ENCODE results near the gene LCE1F.

Gene LCE1F, protein sequence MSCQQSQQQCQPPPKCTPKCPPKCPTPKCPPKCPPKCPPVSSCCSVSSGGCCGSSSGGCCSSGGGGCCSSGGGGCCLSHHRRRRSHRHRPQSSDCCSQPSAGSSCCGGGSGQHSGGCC

DNA sequence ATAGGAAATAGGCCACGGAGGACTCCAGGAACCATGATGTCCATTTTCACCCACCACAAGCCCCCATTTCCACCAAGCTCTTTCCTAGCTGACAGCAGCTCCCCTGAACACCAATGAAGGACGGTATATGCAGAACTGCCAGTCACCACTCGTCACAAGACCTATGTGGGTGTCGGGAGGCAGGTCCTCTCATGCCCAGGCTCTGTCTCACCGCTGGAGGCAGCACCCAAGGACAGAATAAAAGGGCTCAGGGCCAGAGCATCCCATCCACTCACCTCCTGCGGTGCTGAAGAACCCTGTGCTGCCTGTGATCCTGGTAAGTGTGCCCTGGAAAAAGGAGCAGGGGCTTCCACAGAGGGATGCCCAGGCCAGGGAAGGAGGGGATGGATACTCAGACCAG, at the start of gene LCE1F:
LCE1F (plus strand) TSS at position 266 of the 400 bp plus-strand sequence. CDS start 1,232 bp downstream, outside the sequence.
- no peak for DNase-seq

DNA sequence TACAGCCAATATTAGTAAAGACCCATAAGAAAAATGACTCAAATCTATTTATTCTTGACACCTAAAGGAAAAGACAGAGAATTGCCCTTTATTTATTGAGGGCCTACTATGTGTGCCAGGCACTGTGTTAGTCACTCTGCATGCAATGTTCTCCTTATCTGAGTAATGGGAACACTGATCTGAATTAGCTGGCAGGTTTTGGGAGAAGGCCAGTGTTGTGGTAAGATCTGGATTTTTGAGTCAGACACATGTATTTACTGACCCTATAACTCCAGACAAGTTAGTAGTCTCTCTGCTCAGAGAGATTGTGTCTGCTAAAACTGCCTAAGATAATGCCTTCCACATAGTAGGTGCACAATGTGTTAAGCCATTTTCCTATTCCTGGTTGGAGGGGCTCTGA, 49.7 kb upstream of the LCE1F start:
- DNase-seq: no peak

DNA sequence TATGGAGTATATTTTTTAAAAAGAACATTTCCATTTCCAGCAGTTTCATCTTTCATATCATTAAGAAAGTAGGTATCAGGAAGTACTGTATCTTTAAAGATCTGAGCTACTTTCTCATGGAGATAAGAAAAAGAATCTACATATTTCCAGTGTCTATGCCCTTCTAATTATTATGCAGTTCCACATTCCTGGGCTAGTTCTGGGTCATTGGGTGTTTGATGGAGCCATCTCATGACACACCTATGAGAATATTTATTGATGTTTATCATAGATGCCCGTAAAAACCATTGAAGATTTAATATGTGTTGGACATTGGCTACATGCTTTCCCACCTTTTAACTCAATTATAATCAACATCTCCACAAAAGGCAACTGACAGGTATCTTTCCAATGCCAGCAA, 46.0 kb upstream of the LCE1F start:
- DNase-seq: no peak

DNA sequence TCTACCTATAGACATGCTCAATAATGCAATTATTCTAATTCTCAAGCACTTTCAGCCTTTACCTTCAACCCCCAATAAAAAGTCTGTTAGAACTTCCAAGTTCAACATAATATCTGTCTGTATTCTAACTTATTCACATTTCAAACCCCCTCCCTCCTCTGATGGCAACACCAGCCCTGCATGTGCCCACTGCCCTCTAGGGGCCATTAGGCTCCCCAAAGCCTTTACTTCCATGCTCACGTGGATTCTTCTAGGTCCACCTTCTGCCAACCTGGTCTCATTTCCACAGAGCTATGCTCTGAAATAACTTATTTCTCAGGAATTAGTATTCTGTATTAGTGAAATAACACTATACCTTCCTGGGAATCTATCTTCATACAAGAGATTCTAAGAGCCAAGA, 39.3 kb upstream of the LCE1F start:
- no peak for DNase-seq

DNA sequence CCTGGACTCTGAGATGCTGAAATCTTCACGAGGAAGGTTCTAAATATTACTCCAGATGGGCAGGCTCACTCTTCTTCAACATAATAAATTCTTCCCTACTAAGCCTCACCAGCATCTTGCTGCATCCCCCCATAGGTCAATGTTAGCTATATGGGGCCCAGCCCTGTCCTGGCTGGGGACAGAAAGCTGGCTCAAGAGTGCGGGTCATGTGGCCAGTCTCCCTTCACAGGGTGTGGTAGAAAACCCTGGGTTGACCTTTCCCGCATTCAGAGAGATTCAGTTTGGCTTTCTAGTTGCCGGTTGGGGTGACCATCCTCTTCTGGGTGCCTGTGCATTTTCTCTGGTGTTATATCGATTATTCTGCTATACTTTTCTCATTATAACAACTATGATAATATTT, 36.9 kb upstream of the LCE1F start:
- no peak for DNase-seq

DNA sequence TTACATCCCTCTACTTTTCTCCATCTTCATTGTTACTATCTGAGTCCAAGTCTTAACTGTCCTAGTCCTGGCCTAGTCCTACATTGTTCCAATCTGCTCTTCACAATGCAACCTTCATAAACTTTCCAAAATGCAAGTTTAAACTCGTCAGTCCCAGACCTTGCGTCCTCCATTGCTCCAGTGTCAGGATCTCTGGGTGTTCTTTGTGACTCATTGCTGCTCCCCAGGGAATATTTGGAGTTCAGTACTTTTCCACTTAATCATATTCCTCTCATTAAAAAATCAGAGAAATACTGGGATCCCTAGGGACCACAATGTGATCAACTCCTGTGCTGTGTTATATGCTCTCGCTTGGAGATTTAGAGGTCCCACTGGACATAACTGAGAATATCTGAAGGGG, 35.1 kb upstream of the LCE1F start:
- DNase-seq: no peak

DNA sequence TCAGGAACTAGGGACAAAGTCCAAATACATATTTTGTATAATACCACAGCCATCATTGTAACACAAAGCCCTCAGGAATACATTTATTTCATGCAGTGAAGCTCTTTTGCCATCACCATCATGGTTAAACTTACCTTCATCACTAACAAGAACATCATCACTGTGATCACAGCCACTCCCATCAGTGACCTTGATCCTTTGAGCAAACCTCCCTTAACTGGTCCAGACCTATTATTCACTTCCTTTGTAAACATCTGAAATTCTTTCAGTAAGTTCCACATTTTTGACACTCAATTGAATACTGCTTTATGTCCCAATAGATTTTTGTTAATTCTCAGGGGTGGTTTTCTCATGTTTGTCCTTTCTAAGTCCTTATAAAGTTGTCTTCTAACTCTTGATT, 33.3 kb upstream of the LCE1F start:
- no peak for DNase-seq

DNA sequence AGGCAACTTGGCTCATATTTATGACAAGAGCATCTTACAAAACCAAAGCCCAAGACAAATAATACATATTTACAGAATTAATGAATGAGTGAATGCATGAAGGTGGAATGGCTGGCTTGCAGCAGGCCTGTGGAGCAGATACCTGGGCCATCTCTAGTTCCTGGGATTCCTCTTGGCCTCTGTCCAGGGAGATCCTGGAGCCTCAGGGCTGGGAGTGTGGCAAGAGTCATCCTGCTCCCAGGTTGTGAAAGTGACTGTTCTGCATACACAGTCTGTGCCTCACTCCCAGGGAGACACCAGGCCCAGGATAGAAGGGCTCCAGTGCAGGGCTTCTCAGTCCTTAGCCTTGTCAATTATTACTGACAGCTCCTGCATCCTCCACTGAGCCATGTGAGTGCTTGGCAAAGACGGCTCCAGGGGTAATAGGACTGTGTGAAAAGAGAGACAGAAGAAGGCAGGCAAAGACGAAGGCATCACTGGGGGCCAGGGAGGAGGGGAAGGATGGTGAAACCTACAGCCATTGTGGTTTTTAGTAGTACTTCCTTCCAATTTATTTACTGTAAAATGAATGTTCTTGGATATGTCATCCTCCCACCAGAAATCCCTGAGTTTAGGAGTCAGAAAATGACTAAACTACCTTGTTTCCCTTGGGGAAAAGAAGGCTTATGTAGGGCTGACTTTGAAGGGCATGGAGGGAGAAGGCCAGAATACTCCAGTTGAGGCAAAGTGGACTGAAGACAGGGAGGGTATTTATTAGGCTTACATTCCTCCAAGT, 31.4 kb upstream of the LCE1F start:
- peak; percentile 24 for DNase-seq

DNA sequence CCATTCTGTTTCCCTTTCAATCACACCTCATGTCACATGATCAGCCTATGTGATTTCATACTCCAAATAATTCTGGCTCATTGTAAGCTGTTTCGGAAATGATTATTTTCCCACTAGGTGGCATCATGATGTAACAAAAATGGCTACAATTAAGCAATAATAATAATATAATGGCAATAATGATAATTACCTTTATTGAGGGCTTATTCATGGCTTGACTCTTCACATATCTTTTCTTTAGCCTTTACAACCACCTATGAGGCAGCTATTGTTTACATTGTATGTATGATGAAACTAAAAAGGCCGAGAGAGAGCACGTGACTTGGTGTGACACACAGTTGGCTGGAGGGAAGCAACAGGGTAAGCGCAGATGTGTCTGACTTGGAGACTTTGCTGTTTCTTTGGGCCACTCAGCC, 29.6 kb upstream of the LCE1F start:
- DNase-seq: no peak

DNA sequence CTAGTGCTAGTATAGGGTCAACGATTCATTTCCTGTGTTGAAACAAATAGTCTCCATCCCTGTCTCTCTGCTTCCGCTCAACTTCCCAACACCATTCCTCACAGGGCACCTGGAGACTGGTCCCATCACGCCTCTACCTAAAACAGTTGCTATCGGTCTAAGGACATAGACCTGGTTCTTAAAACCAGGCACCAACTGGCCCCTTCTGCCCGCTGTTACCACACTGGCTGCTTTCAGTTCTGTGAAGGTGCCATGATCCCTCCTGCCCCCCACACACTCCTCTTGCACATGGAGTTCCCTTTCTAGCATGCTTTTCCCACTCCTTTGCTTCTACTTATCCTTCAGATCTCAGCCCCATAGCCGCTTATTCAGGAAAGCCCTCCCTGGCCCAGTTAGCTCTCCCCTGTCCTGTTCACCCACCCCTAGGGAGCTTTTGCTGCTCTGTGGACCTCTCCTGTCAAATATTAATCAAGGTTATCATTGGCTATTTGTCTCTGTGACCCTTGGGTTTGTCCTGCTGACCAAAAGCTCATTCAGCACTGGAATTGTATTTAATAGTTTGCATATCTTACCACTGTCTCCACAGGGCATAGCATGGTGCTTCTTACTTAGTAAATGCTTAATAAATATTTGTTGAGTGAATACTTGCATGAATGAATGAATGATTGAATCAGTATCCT, 29.0 kb upstream of the LCE1F start:
- no peak for DNase-seq

DNA sequence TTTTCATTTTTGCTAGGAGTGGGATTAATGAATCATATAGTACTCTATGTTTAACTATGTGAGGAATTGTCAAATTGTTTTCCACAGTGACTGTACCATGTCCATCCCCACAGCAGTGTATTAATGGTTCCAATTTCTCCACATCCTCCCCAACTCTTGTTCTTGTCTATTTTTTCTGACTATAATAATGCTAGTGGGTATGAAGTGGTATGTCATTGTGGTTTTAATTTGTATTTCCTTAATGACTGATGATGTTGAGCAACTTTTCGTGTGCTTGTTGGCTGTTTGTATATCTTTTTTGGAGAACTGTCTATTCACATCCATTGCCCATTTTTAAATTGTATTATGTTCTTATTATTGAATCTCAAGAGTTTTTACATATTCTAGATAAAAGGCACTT, 27.1 kb upstream of the LCE1F start:
- no peak for DNase-seq

DNA sequence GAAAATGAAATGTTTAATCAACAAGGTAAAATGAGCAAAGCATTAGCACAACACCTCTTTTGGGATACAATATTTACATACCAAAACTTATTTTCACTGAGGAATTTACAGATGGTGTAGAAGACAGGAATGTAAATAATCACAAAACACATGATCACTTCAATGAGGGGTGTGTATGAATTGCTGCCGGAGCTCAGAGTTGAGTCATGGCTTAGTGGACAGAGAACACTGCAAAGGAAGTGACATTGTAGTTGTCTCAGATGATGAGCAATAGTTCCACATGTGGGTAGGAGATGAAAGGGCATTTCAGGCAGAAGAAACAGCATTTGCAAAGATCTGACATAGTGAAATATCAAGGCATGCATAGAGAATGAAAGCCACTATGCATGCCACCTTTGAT, 22.7 kb upstream of the LCE1F start:
- peak; percentile 54 for DNase-seq

DNA sequence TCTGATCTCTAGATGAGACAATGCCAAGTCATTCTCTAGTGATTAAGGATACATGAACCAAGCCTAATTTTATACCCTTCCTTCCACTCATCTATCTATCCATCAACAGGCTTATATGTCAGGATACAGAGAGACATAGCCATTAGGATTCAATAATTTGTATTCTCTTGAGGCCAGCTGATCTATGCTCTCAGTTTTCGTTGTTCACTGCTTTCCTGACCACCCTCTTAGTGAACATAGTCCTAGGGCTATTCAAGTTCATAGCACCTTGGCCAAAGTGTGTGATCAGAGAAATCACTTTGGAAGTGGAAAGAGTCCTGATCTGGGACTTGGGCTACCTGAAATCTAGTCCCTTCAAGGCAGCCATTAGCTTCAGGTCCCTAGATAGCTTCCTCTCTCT, 21.4 kb upstream of the LCE1F start:
- DNase-seq: no peak

DNA sequence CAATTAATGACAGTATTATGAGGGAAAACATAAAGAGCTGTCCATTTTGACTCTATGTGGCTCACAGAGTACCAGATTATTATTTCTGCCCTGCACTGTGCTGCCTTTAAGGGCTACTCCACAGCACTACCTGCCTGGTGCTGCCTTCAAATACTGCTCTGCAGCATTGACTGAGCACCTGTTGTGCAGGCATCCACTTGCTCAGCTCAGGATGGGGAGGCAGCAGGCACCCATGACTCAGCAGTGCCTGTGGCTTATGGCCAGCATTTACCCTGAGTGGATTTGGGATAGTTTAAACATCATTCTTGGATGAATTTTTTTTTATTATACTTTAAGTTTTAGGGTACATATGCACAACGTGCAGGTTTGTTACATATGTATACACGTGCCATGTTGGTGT, 18.1 kb upstream of the LCE1F start:
- no peak for DNase-seq

DNA sequence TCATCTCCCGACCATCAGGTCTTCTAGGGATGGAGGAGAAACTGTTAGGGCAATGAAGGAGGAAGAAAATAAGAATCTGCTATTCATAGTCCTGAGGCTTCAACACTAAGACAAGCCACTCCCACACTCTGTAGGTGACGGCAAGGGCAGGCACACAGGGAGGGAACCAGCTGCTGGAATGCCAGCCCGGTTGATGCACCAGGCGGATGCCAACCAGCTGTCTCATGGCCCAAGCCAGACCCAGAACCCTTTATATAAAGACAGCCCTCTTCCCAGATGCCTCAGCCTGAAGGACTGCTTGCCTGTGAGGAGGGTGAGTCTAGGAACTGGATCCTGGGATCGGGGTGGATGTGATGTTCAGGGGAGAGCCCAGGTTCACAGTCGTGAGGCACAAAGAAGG, 17.2 kb upstream of the LCE1F start, which contains the start of gene KPRP:
KPRP (plus strand) TSS at position 279 of the 400 bp plus-strand sequence. CDS start 1,564 bp downstream, outside the sequence.
- no peak for DNase-seq

DNA sequence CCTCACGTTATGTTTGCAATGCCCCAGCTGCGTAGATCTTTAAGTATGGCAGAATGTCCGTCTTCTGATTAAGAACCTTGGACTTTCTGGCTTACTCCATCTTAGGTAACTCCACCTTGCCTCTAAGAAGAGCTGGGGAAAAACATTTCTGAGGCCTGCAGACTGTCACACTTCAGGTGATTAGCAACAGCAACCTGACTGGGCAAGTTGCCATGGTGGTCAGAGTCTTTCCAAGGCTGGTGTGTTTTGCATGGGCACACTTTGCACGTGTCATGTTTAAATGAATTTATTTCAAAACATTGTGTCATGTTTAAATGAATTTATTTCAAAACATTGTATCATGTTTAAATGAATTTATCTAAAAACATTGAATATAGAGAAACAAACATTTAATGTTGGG, 16.3 kb upstream of the LCE1F start:
- no peak for DNase-seq

DNA sequence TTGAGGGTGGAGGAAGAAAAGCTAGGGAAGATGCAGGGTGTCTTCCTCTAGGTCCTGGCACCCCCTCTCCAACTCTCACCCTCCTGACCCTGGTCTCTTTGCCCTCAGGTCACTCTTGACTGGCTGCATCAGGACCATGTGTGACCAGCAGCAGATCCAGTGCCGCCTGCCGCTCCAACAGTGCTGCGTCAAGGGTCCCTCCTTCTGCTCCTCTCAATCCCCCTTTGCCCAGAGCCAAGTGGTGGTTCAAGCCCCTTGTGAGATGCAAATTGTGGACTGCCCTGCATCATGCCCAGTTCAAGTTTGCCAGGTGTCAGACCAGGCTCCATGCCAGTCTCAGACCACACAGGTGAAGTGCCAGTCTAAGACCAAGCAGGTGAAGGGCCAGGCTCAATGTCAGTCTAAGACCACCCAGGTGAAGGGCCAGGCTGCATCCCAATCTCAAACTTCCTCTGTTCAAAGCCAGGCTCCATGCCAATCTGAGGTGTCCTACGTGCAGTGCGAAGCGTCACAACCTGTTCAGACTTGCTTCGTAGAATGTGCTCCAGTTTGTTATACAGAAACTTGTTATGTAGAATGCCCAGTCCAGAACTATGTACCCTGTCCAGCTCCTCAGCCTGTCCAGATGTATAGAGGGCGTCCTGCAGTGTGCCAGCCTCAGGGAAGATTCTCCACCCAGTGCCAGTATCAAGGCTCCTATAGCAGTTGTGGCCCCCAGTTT, 15.3 kb upstream of the LCE1F start:
- DNase-seq: no peak

DNA sequence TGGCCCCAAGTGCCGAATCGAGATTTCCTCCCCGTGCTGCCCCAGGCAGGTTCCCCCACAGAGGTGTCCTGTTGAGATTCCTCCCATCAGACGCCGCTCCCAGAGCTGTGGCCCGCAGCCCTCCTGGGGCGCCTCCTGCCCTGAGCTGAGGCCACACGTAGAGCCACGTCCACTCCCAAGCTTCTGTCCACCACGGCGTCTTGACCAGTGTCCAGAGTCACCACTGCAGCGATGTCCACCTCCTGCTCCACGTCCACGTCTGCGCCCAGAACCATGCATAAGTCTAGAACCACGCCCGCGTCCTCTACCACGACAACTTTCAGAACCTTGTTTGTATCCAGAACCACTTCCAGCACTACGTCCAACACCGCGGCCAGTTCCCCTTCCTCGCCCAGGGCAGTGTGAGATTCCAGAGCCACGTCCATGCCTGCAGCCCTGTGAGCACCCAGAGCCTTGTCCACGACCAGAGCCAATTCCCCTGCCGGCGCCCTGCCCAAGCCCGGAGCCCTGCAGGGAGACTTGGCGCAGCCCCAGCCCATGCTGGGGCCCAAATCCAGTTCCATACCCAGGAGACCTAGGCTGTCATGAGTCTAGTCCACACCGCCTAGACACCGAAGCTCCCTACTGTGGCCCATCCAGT, 14.3 kb upstream of the LCE1F start:
- no peak for DNase-seq

DNA sequence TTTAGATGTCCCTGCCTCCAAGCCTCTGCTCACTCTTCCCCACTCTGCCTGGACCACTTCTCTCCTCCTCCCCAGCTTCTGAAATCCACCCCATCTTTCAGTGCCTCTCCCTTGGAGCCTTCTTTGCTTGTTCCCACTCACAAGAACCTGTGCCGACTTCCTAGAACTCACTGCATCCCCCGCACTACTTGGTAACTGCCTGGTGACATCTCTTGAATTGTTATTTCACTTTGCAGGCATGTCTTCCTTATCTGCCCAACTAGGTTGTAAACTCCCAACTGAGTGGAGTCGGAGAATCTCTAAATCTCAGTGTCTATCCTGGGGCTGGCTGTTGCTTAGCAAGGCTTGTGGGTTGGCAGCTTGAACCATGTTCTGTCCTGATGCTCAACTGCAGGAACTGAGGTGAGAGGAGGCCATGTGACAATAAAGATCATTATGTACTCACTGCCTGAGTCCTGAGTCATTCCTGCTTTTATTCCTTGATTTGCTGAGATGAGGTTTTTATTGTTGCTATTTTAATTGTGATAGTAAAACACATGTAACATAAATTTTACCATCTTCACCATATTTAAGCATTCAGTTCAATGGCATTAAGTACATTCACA, 13.2 kb upstream of the LCE1F start:
- DNase-seq: no peak

DNA sequence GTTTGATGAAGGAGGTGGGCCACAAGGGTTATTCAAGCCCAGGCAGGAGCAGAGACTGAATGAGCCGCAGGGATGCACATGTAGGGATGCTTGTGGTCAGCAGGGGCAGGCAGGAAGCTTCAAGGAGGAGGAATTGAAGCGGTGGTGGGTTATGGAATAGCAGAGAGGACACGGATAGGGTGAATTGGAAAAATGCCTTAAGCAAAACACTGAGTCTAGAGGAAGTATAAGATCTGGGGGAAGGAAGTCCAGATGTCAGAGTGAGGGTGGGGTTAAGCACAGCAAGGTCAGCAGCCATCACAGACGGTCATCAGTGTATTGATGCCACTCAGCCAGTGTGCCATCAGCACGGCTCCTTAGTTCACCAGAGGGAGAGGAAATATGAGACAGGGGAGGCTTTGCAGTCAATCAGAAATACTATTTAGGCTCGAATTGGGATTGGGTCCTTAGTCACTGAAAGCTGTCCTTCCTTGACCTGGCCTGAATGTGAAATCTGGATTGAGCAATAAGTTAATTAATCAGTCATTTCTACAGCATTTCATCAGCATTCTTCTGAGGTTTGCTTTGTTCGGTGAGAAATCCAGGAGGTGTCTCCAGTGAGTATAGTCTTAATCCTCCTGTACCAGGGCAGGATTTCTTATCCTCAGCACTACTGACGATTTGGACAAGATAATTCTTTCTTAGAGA, 6.0 kb upstream of the LCE1F start:
- DNase-seq: peak; percentile 12

DNA sequence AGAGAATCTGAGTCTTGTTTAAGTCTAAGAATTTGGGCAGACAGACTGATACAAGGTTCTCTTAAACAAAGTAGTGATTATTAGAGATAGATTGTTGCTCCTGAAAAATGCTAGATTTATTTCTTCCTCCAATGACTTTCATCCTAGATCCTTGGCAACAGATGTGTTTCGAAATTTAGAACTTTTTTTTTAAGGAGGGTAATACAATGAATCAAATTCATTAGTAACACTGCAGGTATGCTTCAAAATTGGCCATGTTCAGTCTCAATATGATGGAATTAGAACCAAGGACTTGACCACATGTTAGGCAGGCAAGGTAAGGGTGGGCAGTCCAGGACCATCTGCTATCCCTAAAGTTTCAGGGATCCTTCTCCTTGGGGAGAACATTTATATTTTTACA, 4.5 kb upstream of the LCE1F start:
- no peak for DNase-seq

DNA sequence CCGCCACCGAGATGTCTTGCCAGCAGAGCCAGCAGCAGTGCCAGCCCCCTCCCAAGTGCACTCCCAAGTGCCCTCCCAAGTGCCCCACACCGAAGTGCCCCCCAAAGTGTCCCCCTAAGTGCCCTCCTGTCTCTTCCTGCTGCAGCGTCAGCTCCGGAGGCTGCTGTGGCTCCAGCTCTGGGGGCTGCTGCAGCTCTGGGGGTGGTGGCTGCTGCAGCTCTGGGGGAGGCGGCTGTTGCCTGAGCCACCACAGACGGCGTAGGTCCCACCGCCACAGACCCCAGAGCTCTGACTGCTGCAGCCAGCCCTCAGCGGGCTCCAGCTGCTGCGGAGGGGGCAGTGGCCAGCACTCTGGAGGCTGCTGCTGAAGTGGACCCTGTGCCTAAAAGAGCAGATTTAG, 1.4 kb downstream of the LCE1F start:
- DNase-seq: no peak

All from fibroblast of upper back skin (primary cell).